Astrocyte (in vitro differentiated cells and primary cell): ENCODE results near the gene HMCN2. TPM values are rescaled to one million over a fixed set of nuclear protein-coding genes. Genes with fewer than 3 reads are reported as not detected.

Experiments used
- DNase-seq: peaks from one replicate; pipeline ENCODE4 v3.0.0-alpha.2; 2010; ENCODE audit warnings: low read depth
- FAIRE-seq: peaks from 2 replicates; lab custom pipeline; 2011; peaks lifted over from hg19 to GRCh38; lab: Jason Lieb, UNC
- H2AFZ ChIP-seq: 2 replicates; pipeline ENCODE4 v1.6.0; 2012; ENCODE audit warnings: low read depth, low read length, inconsistent platforms
- H3K27ac ChIP-seq: 2 replicates; pipeline ENCODE4 v1.5.1; 2011; ENCODE audit warnings: low read depth, low read length, inconsistent platforms
- H3K27me3 ChIP-seq: 2 replicates; pipeline ENCODE4 v1.6.0; 2011; ENCODE audit warnings: low read length, inconsistent platforms; ENCODE audit not compliant: insufficient read depth
- H3K36me3 ChIP-seq: 2 replicates; pipeline ENCODE4 v1.5.1; 2011; ENCODE audit warnings: low read length, inconsistent platforms; ENCODE audit not compliant: insufficient read depth
- H3K4me1 ChIP-seq: 2 replicates; pipeline ENCODE4 v1.5.1; 2011; ENCODE audit warnings: low read length, inconsistent platforms; ENCODE audit not compliant: insufficient read depth
- H3K4me2 ChIP-seq: 2 replicates; pipeline ENCODE4 v1.6.0; 2012; ENCODE audit warnings: low read length, inconsistent platforms
- H3K4me3 ChIP-seq: 2 replicates; pipeline ENCODE4 v1.5.1; 2011; ENCODE audit warnings: low read depth, mild to moderate bottlenecking, low read length, inconsistent platforms; ENCODE audit not compliant: insufficient read depth
- H3K79me2 ChIP-seq: 2 replicates; pipeline ENCODE4 v1.6.0; 2012; ENCODE audit warnings: mild to moderate bottlenecking, low read length, inconsistent platforms; ENCODE audit not compliant: insufficient read depth
- H3K9ac ChIP-seq: 2 replicates; pipeline ENCODE4 v1.6.0; 2012; ENCODE audit warnings: mild to moderate bottlenecking, low read length, inconsistent platforms
- H3K9me3 ChIP-seq: 2 replicates; pipeline ENCODE4 v1.5.1; 2012; ENCODE audit warnings: low read depth, mild to moderate bottlenecking, low read length, inconsistent platforms; ENCODE audit not compliant: insufficient read depth
- H4K20me1 ChIP-seq: 2 replicates; pipeline ENCODE4 v1.6.0; 2012; ENCODE audit warnings: low read length, inconsistent platforms; ENCODE audit not compliant: insufficient read depth
- H3K27ac Mint-ChIP-seq: one replicate; pipeline ENCODE4 v1.8.0; 2021; ENCODE audit warnings: mild to moderate bottlenecking, mixed read lengths; ENCODE audit not compliant: unreplicated experiment
- H3K27me3 Mint-ChIP-seq: one replicate; pipeline ENCODE4 v1.8.0; 2021; ENCODE audit warnings: low read depth, mixed read lengths; ENCODE audit not compliant: unreplicated experiment
- H3K36me3 Mint-ChIP-seq: one replicate; pipeline ENCODE4 v1.8.0; 2021; ENCODE audit warnings: low read depth, mixed read lengths; ENCODE audit not compliant: unreplicated experiment
- H3K4me1 Mint-ChIP-seq: one replicate; pipeline ENCODE4 v1.8.0; 2021; ENCODE audit warnings: low read depth, mixed read lengths; ENCODE audit not compliant: unreplicated experiment
- H3K4me3 Mint-ChIP-seq: one replicate; pipeline ENCODE4 v1.8.0; 2021; ENCODE audit warnings: mild to moderate bottlenecking, moderate library complexity, mixed read lengths; ENCODE audit not compliant: unreplicated experiment
- H3K9me3 Mint-ChIP-seq: one replicate; pipeline ENCODE4 v1.8.0; 2021; ENCODE audit warnings: mild to moderate bottlenecking, mixed read lengths; ENCODE audit not compliant: unreplicated experiment
- EZH2 ChIP-seq: IDR thresholded peaks from 2 replicates; pipeline ENCODE4 v1.6.1; 2012; ENCODE audit warnings: mild to moderate bottlenecking, low read length, inconsistent platforms; ENCODE audit not compliant: insufficient read depth
- total RNA-seq: library from RNA; stranded (reverse); gene quantifications from 2 replicates; pipeline ENCODE4 v1.2.1, GENCODE V29; 2021
- TF ChIP-seq, protein P1 (sequence below): IDR thresholded peaks from 2 replicates; pipeline ENCODE4 v1.5.1; 2011; ENCODE audit warnings: low read depth, mild to moderate bottlenecking, inconsistent platforms, low read length, moderate library complexity; ENCODE audit not compliant: insufficient read depth

The HMCN2 gene
- total RNA-seq, 1 donor from 2014 or later: 1.6 TPM

DNA sequence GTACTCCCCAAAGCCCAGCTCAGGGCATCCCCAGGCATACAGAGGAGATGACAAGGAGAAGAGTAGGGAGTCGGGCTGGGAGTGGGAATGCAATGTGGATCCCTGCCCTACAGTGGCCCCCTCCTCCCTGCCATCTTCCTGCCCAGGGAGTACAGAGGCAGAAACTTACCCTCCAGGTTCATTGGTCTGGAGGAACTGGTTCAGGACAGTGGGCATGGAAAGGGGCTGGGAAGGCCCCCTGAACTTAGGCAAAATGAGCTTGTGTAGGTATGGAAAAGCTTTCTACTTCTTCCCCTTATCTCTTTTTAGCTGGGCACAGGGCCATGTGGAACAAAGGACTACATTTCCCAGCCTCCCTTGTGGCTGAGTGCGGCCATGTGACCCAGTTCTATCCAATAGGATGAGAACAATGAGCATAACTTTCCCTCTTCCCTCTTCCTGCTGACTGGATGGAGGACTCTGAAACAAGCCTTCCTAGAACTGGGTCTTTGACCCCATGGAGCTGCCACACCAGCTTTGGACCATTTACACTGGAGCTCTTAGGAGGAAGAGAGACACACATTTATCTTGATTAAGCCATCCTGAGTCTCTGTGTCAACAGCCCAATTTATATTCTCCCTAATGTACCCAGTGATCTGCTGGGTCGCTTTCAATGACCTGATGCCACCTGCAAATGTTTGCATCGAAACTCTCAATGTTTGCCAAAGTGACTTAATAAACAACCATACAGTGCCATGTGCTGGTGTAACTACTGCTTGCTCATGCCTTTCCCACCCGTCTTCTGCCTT, 25.0 kb upstream of the HMCN2 start:
- no peak overlapping the region for H3K27ac ChIP-seq
- Mint-ChIP-seq H3K27me3 (peaks cover 2% of the 10 kb centered on the region), H3K4me3 (peak overlapping the region; percentile 29), H3K4me1 (peaks cover 12% of the 10 kb centered on the region), H3K36me3 (peaks cover 3% of the 10 kb centered on the region), H3K9me3 (peaks cover 2% of the 10 kb centered on the region), H3K27ac (no peak overlapping the region)
- H4K20me1 ChIP-seq: peaks cover 16% of the 10 kb centered on the region
- no peak overlapping the region for H3K4me2 ChIP-seq
- no peak overlapping the region for H3K4me3 ChIP-seq
- TF ChIP-seq, protein P1, sequence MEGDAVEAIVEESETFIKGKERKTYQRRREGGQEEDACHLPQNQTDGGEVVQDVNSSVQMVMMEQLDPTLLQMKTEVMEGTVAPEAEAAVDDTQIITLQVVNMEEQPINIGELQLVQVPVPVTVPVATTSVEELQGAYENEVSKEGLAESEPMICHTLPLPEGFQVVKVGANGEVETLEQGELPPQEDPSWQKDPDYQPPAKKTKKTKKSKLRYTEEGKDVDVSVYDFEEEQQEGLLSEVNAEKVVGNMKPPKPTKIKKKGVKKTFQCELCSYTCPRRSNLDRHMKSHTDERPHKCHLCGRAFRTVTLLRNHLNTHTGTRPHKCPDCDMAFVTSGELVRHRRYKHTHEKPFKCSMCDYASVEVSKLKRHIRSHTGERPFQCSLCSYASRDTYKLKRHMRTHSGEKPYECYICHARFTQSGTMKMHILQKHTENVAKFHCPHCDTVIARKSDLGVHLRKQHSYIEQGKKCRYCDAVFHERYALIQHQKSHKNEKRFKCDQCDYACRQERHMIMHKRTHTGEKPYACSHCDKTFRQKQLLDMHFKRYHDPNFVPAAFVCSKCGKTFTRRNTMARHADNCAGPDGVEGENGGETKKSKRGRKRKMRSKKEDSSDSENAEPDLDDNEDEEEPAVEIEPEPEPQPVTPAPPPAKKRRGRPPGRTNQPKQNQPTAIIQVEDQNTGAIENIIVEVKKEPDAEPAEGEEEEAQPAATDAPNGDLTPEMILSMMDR: no peak
- no peak for TF ChIP-seq EZH2
- H3K36me3 ChIP-seq: no peaks in the 10 kb centered on the region
- no peak for FAIRE-seq
- H2AFZ ChIP-seq: no peak overlapping the region
- no peak overlapping the region for H3K9ac ChIP-seq
- peak; percentile 60 for DNase-seq
- H3K9me3 ChIP-seq: no peaks in the 10 kb centered on the region
- H3K79me2 ChIP-seq: no peaks in the 10 kb centered on the region
- no peaks in the 10 kb centered on the region for H3K27me3 ChIP-seq
- peaks cover 6% of the 10 kb centered on the region for H3K4me1 ChIP-seq

- no peaks in the 10 kb centered on the region for H3K9me3 ChIP-seq
- Mint-ChIP-seq H3K9me3 (peaks cover 2% of the 10 kb centered on the region), H3K27ac (no peak overlapping the region), H3K27me3 (peaks cover 2% of the 10 kb centered on the region), H3K4me1 (peaks cover 9% of the 10 kb centered on the region), H3K4me3 (peak overlapping the region; percentile 29), H3K36me3 (no peaks in the 10 kb centered on the region)
- DNase-seq (no peak), FAIRE-seq (no peak)
- TF ChIP-seq, protein P1: no peak
- TF ChIP-seq EZH2: no peak
- no peak overlapping the region for H3K4me3 ChIP-seq
- H4K20me1 ChIP-seq: peaks cover 10% of the 10 kb centered on the region
- no peak overlapping the region for H3K27ac ChIP-seq
- H3K9ac ChIP-seq: no peak overlapping the region
- H3K4me2 ChIP-seq: no peak overlapping the region
- H3K79me2 ChIP-seq: no peaks in the 10 kb centered on the region
- H3K27me3 ChIP-seq: no peaks in the 10 kb centered on the region
- H2AFZ ChIP-seq: no peak overlapping the region
- peaks cover under 1% of the 10 kb centered on the region for H3K4me1 ChIP-seq
- H3K36me3 ChIP-seq: no peaks in the 10 kb centered on the region
Measured at GRCh38 chr9:130241198-130241535, 24.4 kb upstream of the HMCN2 start.
